HG02870 (cell line): Measurements from ENCODE around the gene SLMAP.

Source experiments
- ATAC-seq: cut with Tn5 transposase; IDR thresholded peaks from one replicate; pipeline ENCODE4 v1.9.1; 2021; ENCODE audit warnings: mild to moderate bottlenecking, moderate library complexity; ENCODE audit not compliant: unreplicated experiment

The SLMAP gene

GRCh38 chr3:57933602-57934001 lies 177.5 kb downstream of the SLMAP start:
- no peak for ATAC-seq

DNA sequence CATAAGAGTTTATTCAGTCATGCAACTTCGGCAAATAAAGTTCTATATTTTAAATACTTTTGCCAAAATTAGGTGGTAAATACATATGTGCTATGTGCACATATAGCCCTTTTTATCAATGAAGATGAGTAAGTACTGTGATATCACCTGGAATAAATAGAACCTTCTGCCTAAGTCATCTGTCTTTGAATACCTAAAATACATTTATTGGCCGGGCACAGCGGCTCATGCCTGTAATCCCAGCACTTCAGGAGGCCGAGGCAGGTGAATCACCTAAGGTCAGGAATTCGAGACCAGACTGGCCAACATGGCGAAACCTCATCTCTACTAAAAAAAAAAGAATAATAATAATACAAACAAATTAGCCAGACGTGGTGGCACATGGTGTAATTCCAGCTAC lies 178.3 kb downstream of the SLMAP start:
- ATAC-seq = no peak

- no peak for ATAC-seq
These were observed 179.4 kb downstream of the SLMAP start for GRCh38 chr3:57935539-57935938.

GRCh38 chr3:57937092-57937491 lies 181.0 kb downstream of the SLMAP start:
- no peak for ATAC-seq

DNA sequence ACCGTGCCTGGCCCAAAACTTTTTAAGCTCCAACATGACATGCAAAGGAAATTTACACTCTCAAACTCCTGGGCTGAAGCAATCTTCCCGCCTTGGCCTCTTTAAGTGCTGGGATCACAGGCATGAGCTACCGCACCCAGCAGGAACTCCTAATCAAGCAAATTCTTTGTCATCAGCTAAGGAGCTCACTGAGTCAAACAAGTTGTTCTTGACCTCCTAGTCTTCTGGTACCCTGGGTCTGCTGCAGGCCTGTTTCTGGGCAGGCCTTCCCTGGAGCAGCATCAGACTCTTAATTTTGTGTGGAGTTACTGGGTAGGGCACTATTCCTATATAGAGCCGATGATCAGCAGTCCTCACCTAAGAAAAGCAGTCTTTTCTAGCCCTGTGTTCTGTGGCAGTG lies 183.7 kb downstream of the SLMAP start:
- no peak for ATAC-seq

DNA sequence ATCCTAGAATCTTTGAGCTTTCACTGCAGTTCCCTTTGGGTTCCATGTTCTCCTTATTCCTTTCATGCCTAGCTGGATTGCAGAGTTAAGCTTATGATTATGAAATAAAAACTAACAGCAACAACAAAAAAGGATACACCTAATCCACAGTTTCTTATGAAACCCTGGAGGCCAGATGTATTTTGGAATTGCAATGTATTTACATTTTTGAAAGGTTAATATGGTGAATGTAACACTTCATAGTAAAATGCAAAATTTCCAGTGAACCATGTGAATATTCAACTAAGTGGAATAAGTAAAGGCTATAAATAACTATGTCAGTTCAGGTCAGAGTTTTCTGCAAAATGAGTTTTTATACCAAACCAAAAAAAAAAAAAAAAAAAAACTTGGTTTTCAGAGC lies 186.3 kb downstream of the SLMAP start:
- no peak for ATAC-seq

GRCh38 chr3:57942872-57943283 lies 186.8 kb downstream of the SLMAP start:
- no peak for ATAC-seq

GRCh38 chr3:57943525-57944495 lies 187.7 kb downstream of the SLMAP start:
- no peak for ATAC-seq

DNA sequence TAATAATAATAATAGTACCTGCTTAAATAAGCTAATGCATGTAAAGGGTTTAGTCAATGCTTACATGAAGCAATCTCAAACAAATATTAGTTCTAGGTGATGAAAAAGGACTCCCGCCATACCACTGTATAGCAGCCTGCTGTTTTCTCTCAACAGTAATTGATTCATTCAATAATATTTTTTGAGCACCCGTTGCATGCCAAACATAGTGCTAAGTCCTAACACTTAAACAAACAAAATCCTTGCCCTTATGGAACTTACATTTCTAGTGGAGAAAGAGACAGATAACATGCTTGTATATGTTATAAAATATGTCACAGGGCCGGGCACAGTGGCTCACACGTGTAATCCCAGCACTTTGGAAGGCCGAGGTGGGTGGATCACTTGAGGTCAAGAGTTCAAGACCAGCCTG lies 190.9 kb downstream of the SLMAP start:
- no peak for ATAC-seq

DNA sequence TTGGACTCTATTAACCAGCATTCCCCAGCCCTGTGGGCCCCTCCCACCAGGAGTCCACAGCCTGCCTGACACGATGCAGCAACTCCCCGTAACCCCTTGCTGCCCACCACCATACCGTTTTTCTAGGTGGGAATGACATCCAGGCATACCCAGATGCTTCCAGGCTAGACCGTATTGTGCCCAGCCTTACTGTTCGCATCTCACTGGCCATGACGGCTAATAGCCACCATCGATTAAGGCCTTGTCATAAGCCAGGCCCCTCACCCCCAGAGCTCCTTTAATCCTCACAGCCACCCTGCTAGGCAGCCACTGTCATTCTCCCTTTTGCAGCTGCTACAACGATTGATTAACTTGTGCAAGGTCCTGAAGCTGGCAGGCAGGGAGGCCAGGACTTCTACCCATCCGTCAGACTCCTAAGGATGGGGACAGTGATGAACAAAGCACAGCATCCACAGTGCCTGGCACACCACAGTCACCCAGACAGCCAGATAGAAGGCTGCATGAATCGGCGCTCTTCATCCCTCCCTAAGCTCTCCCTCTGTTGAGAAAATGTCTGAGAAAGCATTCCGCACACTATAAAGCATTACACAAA lies 192.1 kb downstream of the SLMAP start:
- ATAC-seq = no peak

- ATAC-seq = no peak
These were observed 192.7 kb downstream of the SLMAP start for GRCh38 chr3:57948781-57949242.

GRCh38 chr3:57949344-57949743 lies 193.2 kb downstream of the SLMAP start:
- ATAC-seq = no peak

DNA sequence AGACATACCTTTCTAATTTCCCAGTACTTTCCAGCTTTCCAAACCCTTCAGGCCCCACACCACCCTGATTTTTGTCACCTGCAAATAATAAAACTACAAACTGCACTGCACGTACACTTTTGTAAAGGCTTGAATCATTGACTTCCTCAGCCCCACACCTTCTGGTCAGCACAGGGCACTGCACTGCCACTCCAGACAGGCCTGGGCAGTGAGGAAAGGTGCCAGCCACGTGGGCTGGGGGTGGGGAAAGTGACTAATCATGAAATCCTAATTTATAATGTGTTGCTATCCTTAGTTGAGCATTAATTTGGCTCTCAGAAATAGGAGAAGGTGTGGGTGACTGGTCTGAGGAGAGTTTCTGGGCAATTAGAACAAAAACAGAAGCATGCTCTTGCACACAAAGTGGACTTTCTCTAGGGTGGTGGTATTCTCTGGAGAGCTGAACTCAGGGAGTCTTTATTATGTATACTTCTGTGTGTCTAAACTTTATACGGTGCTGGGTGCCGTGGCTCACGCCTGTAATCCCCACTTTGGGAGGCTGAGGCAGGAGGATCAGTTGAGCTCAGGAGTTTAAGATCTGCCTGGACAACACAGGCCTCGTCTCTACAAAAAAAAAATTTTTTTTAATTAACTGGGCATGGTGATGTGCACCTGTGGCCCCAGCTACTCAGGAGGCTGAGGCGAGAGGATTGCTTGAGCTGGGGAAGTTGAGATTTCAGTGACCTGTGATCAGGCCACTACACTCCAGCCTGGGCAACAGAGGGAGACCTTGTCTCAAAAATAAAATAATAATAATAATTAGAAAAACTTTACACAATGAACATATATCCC lies 193.9 kb downstream of the SLMAP start:
- ATAC-seq = no peak

DNA sequence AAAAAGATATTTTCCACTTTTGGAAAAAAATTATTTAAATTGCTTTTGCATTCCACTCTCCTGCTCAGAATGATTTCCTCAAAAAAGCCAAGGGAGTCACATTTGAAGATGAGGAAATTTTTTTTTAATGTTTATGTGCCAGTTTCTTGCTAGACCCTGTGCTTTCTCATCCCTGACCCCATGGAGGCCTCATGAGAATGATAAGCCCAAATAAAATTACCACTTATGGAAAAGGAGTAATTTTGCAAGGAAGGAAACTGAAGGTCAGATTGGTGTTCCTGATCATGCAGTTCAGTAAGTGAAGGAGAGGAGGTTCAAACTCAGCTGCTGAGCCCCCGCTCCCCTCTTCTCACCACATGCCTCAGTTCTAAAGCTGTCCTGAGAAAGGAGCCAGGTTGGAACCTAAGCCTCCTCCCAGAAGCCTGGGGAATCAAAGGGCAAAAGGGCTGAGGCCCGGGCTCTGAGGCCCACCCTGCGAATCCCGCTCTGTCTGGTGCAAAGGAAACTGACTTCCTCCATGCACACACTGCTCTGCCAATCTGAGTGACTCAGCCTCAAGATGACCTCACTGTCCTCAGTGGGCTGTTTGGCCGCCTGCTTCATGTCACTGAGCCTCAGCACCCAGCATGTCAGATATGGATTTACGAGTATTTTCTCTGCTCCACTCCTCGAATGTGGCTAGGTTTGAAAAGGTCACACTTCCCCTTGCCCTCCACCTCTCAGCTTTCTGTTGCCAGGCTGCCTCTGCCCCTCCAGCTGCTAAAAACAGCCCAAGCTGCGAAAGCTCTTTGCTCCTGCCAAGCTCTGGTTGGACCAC lies 195.2 kb downstream of the SLMAP start:
- no peak for ATAC-seq

GRCh38 chr3:57952208-57952631 lies 196.1 kb downstream of the SLMAP start:
- no peak for ATAC-seq

DNA sequence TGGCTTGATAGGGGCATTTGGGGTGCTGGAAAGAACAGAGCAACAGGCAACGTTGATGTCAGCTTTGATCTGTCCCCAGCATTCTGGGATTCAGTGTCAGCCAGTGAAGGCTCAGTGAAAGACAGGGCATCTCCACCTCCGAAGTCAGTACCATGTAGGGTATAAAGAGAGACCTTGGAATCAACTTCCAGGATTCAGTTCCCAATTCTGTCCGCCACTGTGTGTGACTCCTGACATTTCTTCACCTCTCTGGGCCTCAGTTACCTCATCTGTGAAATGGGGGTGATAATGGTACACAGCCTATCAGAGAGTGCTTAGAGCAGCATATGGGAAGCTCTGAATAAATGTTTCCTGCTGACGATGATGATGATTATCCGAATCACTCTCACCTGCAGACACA lies 196.5 kb downstream of the SLMAP start:
- no peak for ATAC-seq

DNA sequence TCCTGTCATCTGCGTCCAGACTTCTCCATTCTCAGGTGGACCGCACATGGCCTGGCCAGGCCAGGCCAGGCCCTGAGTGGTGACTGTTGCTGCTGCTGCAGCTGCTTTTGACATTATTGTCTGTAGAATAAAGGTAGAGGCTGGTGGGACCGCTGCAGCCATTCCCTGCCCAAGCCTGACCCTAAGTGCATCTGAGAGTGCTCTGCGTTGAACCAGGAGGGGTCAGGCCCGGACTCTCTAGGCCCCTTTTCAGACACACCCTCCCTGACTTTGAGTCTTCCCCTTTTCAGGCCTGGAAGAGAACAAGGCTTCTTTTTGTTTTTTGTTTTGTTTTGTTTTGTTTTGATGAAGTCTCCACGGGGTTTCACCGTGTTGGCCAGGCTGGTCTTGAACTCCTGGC lies 197.5 kb downstream of the SLMAP start:
- no peak for ATAC-seq

GRCh38 chr3:57956119-57956832 lies 200.2 kb downstream of the SLMAP start:
- no peak for ATAC-seq

- ATAC-seq = no peak
These were observed 200.7 kb downstream of the SLMAP start for GRCh38 chr3:57956833-57957174.

DNA sequence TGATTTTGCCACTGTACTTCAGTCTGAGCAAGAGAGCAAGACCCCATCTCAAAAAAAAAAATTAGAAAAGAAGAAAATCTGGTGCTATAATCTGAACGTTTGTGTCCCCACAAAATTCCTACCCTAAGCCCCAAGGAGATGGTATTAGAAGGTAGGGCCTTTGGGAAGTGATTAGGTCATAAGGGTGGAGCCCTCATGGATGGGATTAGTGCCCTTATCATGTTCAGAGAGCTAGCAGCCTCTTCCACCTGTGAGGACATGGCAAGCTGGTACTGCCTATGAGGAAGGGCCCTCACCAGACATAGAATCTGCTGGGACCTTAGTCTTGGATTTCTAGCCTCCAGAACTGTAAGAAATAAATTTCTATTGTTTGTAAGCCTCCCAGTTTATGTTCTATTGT lies 201.7 kb downstream of the SLMAP start:
- ATAC-seq = no peak
